BLaER1 (cell line): ENCODE results near the gene TRAPPC3L.

Source experiments
- H3K27ac ChIP-seq: shearing (Covaris generic); formaldehyde crosslinking; 2 replicates; pipeline ENCODE4 v1.8.1; 2022
- H3K27me3 ChIP-seq: shearing (Covaris generic); formaldehyde crosslinking; 2 replicates; pipeline ENCODE4 v1.8.1; 2022
- H3K36me3 ChIP-seq: shearing (Covaris generic); formaldehyde crosslinking; 2 replicates; pipeline ENCODE4 v1.8.1; 2022
- H3K4me1 ChIP-seq: shearing (Covaris generic); formaldehyde crosslinking; 2 replicates; pipeline ENCODE4 v1.8.1; 2022
- H3K4me2 ChIP-seq: shearing (Covaris generic); formaldehyde crosslinking; 2 replicates; pipeline ENCODE4 v1.8.1; 2022
- H3K4me3 ChIP-seq: shearing (Covaris generic); formaldehyde crosslinking; 2 replicates; pipeline ENCODE4 v1.8.1; 2022
- H3K9ac ChIP-seq: shearing (Covaris generic); formaldehyde crosslinking; 2 replicates; pipeline ENCODE4 v1.8.1; 2022
- H3K9me3 ChIP-seq: shearing (Covaris generic); formaldehyde crosslinking; 2 replicates; pipeline ENCODE4 v1.8.1; 2022
- H4K20me1 ChIP-seq: shearing (Covaris generic); formaldehyde crosslinking; 2 replicates; pipeline ENCODE4 v1.8.1; 2022
- Cebpa-rat ChIP-seq: shearing (Covaris generic); IDR thresholded peaks from 2 replicates; pipeline ENCODE4 v1.8.1; 2022

TRAPPC3L gene

DNA sequence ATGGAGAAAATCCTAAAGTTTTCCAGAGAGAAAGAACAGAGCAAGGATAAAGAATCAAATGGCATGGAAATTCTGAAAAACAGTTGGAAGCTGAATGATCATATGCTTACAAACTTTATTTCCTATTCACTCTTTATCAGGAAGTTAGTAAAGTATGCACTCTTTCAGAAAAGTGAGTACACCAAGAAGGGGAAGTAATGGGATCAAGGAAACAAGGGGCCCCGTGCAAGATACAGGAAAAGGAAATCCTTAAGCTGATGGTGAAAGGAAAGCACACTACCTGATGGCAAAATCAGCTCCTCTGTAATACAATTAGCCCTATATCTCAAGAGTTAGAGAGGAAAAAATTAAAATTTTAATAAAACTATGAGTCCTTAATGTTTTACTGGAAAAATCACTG, 70.3 kb downstream of the TRAPPC3L start:
- H3K4me3 ChIP-seq, result no peak overlapping the region
- no peaks in the 10 kb centered on the region for H3K9me3 ChIP-seq
- H3K4me1 ChIP-seq, result peaks cover 19% of the 10 kb centered on the region
- H3K9ac ChIP-seq, result no peak overlapping the region
- no peaks in the 10 kb centered on the region for H3K36me3 ChIP-seq
- no peak overlapping the region for H3K27ac ChIP-seq
- TF ChIP-seq Cebpa-rat, result no peak
- H3K4me2 ChIP-seq, result peak overlapping the region; percentile 57
- no peaks in the 10 kb centered on the region for H4K20me1 ChIP-seq
- no peaks in the 10 kb centered on the region for H3K27me3 ChIP-seq

DNA sequence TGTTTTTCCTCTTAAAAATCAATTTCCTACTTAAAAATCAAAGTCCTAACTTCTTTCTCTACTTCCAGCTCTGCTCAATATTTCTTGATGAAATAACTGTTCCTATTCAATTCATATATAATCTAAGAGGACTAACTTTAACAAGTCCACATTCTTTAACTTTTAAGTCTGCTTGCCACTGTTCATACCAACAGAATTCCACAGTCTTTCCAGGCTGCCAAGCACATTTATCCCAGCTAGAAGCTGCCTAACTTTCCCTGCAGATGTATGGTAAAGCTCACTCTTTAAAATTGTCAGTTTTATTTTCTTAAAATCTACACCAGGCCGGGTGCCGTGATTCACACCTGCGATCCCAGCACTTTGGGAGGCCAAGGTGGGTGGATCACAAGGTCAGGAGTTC, 72.8 kb downstream of the TRAPPC3L start:
- Histone ChIP-seq H3K9ac (no peak overlapping the region), H3K27ac (no peak overlapping the region), H3K36me3 (no peaks in the 10 kb centered on the region), H3K4me1 (peaks cover 19% of the 10 kb centered on the region), H3K9me3 (no peaks in the 10 kb centered on the region), H3K4me2 (no peak overlapping the region), H3K27me3 (no peaks in the 10 kb centered on the region), H4K20me1 (no peaks in the 10 kb centered on the region), H3K4me3 (no peak overlapping the region)
- TF ChIP-seq Cebpa-rat, result no peak

DNA sequence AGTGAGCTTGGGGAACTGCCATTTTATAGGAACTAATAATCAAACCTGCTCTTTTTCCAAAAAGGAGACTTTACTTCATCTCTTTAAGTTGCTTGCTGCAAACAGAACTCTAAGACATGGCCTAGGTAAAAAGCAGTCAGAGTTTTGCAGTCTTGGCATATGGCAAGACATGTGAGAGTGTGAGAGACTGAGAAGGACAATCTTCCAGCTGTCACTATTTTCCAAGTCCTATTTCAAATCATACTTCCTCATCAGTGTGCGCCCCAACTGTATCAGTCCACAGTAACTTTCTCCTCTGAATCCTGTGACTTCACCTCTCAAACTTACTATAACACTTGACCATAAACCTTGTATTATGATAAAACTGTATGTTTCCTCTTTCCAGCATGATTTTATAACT, 74.0 kb downstream of the TRAPPC3L start:
- Histone ChIP-seq H3K9me3 (no peaks in the 10 kb centered on the region), H3K9ac (no peak overlapping the region), H3K27ac (no peak overlapping the region), H3K27me3 (no peaks in the 10 kb centered on the region), H4K20me1 (no peaks in the 10 kb centered on the region), H3K4me1 (peaks cover 17% of the 10 kb centered on the region), H3K4me2 (no peak overlapping the region), H3K4me3 (no peak overlapping the region), H3K36me3 (no peaks in the 10 kb centered on the region)
- no peak for TF ChIP-seq Cebpa-rat

- H3K9ac ChIP-seq, result no peak overlapping the region
- no peaks in the 10 kb centered on the region for H3K9me3 ChIP-seq
- peaks cover 10% of the 10 kb centered on the region; the same call in 1 of the 2 replicates for H3K4me1 ChIP-seq
- no peaks in the 10 kb centered on the region for H4K20me1 ChIP-seq
- H3K27ac ChIP-seq, result no peak overlapping the region
- H3K27me3 ChIP-seq, result peaks cover 7% of the 10 kb centered on the region; the same call in 1 of the 2 replicates
- no peak for TF ChIP-seq Cebpa-rat
- H3K4me2 ChIP-seq, result no peak overlapping the region
- H3K36me3 ChIP-seq, result no peaks in the 10 kb centered on the region
- no peak overlapping the region for H3K4me3 ChIP-seq
Observed at GRCh38 chr6:116468293-116468692, 77.2 kb downstream of the TRAPPC3L start.

- no peak overlapping the region for H3K9ac ChIP-seq
- peaks cover 2% of the 10 kb centered on the region; the same call in 1 of the 2 replicates for H3K9me3 ChIP-seq
- peaks cover 13% of the 10 kb centered on the region for H3K27me3 ChIP-seq
- no peaks in the 10 kb centered on the region for H3K36me3 ChIP-seq
- no peak overlapping the region for H3K27ac ChIP-seq
- H4K20me1 ChIP-seq, result no peaks in the 10 kb centered on the region
- TF ChIP-seq Cebpa-rat, result no peak
- H3K4me2 ChIP-seq, result no peak overlapping the region
- peaks cover 10% of the 10 kb centered on the region; the same call in 1 of the 2 replicates for H3K4me1 ChIP-seq
- no peak overlapping the region for H3K4me3 ChIP-seq
Observed at GRCh38 chr6:116467514-116467913, 78.0 kb downstream of the TRAPPC3L start.

DNA sequence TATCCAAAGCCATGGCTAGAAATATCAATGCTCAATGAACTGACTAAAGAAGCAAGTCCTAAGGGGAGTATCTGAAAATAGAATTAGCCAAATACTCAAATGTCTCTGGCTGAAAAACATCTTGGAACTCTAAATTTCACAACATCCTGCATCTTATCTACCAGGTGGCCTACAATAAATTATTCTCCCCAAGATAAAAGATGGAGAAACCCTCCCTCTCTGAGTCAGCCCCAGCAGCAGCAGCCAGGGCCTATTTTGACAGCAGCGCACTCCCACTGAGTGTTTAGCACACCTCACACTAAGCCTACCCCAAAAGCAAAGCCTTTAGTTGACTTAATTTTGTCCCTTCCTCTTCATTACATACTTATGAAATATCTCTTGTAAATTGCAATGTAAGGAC, 78.4 kb downstream of the TRAPPC3L start:
- no peak for TF ChIP-seq Cebpa-rat
- Histone ChIP-seq H4K20me1 (no peaks in the 10 kb centered on the region), H3K9me3 (peaks cover 7% of the 10 kb centered on the region), H3K27me3 (peaks cover 17% of the 10 kb centered on the region), H3K4me3 (no peak overlapping the region), H3K4me2 (no peak overlapping the region), H3K4me1 (peaks cover 10% of the 10 kb centered on the region; the same call in 1 of the 2 replicates), H3K27ac (no peak overlapping the region), H3K36me3 (no peaks in the 10 kb centered on the region), H3K9ac (no peak overlapping the region)

DNA sequence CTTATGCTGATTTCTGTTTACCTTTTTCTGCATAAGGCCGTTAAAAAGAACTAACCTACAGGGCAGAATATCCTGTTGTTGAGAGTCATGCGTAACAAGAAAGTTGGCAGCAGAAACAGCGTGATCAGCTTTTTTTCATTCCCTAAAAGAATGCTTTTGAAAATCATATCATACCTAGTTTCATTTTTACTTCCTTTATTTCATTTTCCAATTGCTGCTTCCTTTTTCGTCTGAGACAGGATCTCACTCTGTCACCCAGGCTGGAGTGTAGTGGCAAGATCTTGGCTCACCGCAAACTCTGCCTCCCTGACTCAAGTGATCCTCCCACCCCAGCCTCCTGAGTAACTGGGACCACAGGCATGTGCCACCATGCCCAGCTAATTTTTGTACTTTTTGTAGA, 80.2 kb downstream of the TRAPPC3L start:
- peaks cover 10% of the 10 kb centered on the region; the same call in 1 of the 2 replicates for H3K4me1 ChIP-seq
- TF ChIP-seq Cebpa-rat, result no peak
- H3K9ac ChIP-seq, result no peak overlapping the region
- peaks cover 30% of the 10 kb centered on the region for H3K27me3 ChIP-seq
- no peak overlapping the region for H3K27ac ChIP-seq
- peak overlapping the region; percentile 23 for H3K4me2 ChIP-seq
- no peak overlapping the region for H3K4me3 ChIP-seq
- H3K9me3 ChIP-seq, result peaks cover 11% of the 10 kb centered on the region
- no peaks in the 10 kb centered on the region for H4K20me1 ChIP-seq
- H3K36me3 ChIP-seq, result no peaks in the 10 kb centered on the region

- Histone ChIP-seq H3K4me2 (no peak overlapping the region), H3K9ac (no peak overlapping the region), H3K4me1 (peaks cover 10% of the 10 kb centered on the region; the same call in 1 of the 2 replicates), H4K20me1 (no peaks in the 10 kb centered on the region), H3K9me3 (peaks cover 11% of the 10 kb centered on the region), H3K36me3 (no peaks in the 10 kb centered on the region), H3K27me3 (peaks cover 30% of the 10 kb centered on the region), H3K4me3 (no peak overlapping the region), H3K27ac (no peak overlapping the region)
- TF ChIP-seq Cebpa-rat, result no peak
Observed at GRCh38 chr6:116463301-116463700, 82.2 kb downstream of the TRAPPC3L start.

DNA sequence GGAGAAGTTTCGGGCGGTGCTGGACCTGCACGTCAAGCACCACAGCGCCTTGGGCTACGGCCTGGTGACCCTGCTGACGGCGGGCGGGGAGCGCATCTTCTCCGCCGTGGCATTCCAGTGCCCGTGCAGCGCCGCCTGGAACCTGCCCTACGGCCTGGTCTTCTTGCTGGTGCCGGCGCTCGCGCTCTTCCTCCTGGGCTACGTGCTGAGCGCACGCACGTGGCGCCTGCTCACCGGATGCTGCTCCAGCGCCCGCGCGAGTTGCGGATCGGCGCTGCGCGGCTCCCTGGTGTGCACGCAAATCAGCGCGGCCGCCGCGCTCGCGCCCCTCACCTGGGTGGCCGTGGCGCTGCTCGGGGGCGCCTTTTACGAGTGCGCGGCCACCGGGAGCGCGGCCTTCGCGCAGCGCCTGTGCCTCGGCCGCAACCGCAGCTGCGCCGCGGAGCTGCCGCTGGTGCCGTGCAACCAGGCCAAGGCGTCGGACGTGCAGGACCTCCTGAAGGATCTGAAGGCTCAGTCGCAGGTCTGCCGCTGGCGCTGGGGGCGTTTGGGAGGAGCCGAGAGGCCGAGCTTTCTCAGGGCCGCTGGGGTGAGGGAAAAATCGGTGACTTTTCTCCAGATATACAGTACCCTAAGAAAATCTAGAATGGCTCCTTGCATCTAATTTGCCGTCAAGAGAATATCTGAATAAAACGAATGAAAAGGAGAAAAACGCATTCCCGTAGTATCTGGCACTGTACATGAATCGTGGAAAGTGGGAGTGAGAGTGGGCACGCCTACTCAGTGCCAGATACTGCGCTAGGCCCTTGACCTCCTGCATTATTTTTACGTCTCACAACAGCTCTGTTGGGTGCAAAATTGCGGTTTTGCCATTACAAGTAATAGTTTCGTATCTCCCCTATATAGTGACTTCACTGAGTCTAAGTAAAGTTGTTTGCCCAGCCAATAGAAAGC, 83.3 kb downstream of the TRAPPC3L start:
- H3K9me3 ChIP-seq, result peaks cover 11% of the 10 kb centered on the region
- peak overlapping the region; percentile 58 for H3K4me2 ChIP-seq
- no peak overlapping the region for H3K9ac ChIP-seq
- H3K27me3 ChIP-seq, result peaks cover 30% of the 10 kb centered on the region
- TF ChIP-seq Cebpa-rat, result no peak
- H3K4me3 ChIP-seq, result peak overlapping the region; percentile 60
- H4K20me1 ChIP-seq, result no peaks in the 10 kb centered on the region
- H3K27ac ChIP-seq, result no peak overlapping the region
- H3K4me1 ChIP-seq, result peaks cover 10% of the 10 kb centered on the region; the same call in 1 of the 2 replicates
- H3K36me3 ChIP-seq, result no peaks in the 10 kb centered on the region

DNA sequence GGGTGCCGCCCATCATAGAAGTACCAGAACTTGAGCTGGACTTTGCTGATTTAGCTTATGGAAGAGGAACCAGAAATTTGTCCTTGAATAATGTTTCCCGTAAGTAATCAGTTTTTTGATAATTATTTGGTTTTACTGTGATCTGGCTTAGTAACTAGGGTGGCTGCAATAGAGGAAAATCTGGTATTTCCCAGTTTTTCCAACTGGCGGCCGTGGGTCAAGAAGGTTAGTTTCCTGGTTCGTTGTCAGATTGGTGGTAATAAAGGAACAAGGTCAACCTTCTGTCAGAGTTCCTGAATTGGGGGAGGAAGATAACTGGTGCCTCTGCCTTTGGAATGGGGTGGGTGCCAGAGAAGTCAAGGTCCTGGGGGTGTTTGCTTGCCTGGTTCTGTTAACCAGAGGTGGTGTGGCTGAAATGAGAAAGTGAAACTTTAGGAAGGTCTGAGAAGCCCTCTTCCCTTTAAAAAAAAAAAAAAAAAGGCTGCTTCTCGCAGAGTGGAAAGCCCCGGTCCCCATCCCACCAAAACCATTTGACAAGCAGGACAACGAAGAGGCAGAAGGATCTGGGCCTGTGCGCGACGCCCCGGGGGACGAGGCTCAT, 84.1 kb downstream of the TRAPPC3L start, which contains the start of gene CALHM6:
Gene CALHM6 (plus strand): TSS at position 45 of the 601 bp plus-strand sequence. CDS start 555 bp downstream, at position 600.
- H4K20me1 ChIP-seq, result no peaks in the 10 kb centered on the region
- no peaks in the 10 kb centered on the region for H3K36me3 ChIP-seq
- H3K4me3 ChIP-seq, result peak within 1 kb of the TSS; percentile 60
- H3K9me3 ChIP-seq, result peaks cover 11% of the 10 kb centered on the region
- no peak for TF ChIP-seq Cebpa-rat
- peaks cover 30% of the 10 kb centered on the region for H3K27me3 ChIP-seq
- no peak within 1 kb of the TSS for H3K9ac ChIP-seq
- no peak within 1 kb of the TSS for H3K27ac ChIP-seq
- peak within 1 kb of the TSS; percentile 58 for H3K4me2 ChIP-seq
- peaks cover 10% of the 10 kb centered on the region; the same call in 1 of the 2 replicates for H3K4me1 ChIP-seq
